NCI-H1092 treated with DMSO at 0.1 percent for 48 hours (cell line): Measurements from ENCODE around the gene TBCE.
A peak's percentile ranks its signal among the peaks of the same experiment; 100 is the strongest.
"Not testable (repeated sequence)": the region's sequence is repeated elsewhere in the genome, so short reads cannot be mapped to it uniquely, and the experiment has no call there.

Experiments
- DNase-seq: peaks from one replicate; lab custom pipeline; 2025; lab: John Stamatoyannopoulos, UW

The TBCE gene

DNA sequence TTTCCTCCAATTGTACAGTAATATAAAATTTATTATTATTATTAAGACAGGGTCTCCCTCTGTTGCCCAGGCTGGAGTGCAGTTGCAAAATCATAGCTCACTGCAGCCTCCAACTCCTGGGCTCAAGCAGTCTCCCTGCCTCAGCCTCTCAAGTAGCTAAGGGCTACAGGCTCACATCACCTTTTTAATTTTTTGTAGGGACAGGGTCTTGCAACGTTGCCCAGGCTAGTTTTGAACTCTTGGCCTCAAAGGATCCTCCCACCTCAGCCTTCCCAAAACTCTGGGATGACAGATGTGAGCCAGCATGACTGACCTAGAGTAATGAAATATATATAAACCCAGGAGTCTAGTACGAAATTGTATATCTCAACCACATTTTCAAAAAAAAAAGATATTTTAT is 87.9 kb downstream of the TBCE start:
- DNase-seq: no peak

DNA sequence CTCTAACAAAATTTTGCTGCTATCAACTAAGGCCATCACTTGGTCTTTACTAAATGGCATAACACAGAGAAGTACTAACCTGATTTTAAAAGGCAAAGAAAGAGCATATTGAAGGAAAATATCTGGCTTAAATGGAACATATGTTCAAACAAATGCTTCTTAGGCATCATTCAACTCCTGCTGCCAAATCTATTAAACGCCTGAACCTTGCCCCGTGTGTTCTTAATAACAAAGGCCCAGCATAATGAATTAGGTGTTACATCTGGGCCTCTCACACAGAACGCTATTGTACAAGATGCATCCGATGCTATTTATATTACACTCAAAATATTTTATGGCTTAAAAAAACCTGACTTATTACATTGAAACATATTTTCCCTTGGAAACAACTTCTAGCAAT is 88.6 kb downstream of the TBCE start:
- peak; percentile 45 for DNase-seq

DNA sequence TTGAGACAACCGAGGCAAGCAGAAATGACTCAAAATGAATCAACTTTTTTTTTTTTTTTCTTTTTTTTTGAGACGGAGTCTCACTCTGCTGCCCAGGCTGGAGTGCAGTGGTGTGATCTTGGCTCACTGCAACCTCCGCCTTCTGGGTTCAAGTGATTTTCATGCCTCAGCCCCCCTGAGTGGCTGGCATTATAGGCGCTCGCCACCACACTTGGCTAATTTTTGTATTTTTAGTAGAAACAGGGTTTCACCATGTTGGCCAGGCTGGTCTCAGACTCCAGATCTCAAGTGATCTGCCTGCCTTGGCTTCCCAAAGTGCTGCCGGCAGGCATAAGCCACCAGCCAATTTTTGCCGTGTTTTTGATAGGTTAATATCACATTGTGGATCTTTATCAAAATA is 90.6 kb downstream of the TBCE start:
- not testable (repeated sequence) for DNase-seq

DNA sequence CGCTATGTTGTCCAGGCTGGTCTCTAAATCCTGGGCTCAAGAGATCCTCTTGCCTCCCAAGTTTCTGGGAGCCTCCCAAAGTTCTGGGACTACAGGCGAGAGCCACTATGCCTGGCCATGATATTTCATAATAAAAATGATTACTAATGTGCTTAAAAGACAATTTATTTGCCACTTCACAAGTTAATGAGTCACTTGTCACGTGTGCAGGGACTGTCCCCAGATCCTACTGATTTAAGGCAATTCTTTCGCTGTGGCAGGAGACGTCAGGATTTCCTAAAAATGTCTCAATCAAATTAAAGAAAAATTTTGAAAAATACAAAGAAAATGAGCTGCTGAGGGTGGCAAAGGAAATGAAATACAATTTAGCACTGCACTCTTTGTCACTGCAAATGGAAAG is 93.5 kb downstream of the TBCE start:
- DNase-seq: no peak

DNA sequence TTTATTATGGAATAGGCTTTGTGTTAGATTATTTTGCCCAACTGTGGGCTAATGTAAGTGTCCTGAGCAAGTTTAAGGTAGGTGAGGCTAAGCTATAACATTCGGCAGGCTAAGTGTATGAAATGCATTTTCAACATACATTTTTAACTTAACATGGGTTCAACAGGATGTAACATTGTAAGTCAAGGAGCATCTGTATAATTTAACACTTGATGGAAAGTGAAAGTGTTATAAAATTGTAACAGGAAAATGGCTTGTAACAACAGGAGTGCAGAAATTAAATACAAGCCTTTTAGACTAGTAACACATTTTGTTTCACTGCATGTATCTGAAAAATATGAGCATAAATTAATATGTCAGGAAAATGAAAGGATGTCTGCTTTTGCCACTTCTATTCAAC is 94.7 kb downstream of the TBCE start:
- no peak for DNase-seq

DNA sequence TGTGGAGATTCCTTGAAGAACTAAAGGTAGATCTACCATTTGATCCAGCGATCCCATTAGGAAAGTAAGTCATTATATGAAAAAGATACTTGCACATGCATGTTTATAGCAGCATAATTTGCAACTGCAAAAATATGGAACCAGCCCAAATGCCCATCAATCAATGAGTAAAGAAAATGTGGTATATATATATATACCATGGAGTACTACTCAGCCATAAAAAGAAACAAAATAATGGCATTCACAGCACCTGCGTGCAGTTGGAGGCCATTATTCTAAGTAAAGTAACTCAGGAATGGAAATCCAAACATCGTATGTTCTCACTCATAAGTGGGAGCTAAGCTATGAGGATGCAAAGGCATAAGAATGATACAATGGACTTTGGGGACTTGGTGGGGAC is 95.6 kb downstream of the TBCE start:
- DNase-seq: not testable (repeated sequence)

DNA sequence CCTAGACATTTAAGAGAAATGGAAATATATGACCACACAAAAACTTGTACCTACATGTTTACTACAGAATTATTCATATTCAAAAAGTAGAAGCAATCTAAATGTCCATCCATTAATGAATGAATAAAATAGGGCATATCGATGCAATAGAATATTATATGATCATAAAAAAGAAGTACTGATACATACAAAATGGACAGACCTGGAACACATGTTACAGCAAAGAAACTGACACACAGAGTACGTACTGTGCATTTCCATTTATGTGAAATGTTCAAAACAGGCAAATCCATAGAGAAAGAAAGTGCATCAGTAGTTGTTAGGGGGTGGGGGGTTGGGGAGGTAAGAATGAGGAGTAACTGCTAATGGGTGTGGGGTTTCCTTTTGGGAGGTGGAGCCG is 97.8 kb downstream of the TBCE start:
- no peak for DNase-seq

DNA sequence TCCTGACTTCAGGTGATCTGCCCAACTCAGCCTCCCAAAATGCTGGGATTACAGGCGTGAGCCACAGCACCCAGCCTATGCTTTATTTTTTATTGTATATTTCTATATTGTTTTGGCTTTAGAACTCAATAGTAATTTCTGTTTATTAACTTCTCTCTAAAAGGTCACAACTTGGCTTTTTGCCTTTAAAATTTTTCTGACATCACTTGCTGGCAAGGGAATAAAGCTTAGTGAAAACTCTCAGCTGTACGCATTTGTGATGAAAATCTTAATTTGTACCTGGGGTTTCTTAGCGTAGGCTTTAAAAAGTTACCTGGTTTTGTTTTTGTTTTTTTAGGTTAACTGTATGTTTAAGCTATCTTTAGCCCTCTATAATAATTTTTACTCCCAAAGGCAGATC is 100.8 kb downstream of the TBCE start:
- DNase-seq: no peak

DNA sequence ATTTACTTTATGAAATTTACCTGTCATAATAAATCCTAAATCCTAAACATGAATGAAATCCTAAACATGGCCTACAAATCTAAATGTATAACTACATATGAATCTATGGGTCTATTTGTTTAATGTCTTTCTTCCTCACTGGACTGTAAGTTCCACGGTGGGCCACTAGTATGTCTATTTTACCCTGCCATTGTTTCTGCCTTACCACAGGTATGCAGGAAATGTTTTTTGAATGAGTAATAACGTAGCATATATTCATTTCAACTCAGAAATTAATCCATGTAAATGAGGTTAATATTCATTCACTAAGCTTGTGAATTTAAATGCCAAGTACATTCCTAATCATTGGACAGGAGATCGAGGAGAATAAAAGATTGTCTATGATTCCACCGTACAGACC is 101.7 kb downstream of the TBCE start:
- DNase-seq: no peak

DNA sequence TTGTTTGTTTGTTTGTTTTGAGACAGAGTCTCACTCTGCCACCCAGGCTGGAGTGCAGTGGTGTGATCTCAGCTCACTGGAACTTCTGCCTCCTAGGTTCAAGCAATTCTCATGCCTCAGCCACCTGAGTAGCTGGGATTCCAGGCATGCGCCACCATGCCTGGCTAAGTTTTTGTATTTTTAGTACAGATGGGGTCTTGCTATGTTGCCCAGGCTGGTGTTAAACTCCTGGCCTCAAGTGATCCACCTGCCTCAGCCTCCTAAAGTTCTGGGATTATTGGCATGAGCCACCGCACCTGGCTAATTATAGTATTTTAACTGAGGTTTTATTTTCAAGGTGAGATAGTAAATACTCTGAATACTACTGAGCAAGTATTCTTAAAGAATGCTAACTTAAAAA is 102.7 kb downstream of the TBCE start:
- not testable (repeated sequence) for DNase-seq

DNA sequence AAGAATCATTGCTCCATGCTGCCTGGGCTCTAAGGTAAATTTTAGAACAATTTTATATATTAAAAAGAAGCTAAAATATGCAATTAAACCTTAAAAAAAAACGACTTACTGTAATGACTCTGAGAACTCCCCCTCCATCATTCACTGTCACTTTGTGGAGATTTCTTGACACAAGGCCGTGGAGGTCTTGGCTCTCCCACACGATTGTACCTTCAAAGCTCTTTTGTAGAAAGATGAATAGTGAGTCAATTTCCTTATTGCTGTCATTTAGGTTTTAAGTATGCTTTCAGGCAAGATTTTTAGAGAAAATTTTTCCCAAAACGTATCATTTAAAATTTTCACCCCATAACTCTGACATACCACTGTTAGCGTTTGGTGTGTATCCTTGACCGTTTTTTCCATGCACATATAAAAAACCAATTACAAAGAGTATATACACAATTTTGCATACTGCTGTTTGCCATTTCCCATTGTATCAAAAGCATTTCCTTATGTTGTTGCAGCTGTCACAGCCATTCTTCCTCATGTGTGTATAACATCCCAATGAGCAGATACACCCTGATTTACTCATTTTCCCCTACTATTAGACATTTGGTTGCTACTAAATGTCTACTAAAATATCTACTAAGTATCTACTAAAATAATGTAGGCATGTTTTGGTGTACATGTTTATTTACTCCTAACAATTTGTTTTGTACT is 103.7 kb downstream of the TBCE start:
- no peak for DNase-seq

DNA sequence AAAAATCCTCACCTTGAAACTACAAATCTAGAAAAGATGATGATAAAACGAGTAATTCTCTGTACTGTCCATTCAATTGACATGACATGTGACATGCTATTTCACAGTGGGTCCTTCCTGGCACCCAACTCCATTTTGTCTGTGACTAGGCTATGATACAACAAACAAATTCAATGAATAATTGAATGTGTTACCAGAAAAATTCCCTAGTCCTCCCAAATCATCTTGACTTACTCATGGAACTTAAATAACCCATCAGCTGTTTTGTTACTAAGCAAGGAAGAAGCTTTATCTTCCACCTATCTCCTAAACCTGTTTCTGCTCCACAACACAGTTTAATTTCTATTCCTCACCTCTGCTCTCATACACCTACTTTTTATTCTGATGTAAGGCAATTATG is 106.6 kb downstream of the TBCE start:
- no peak for DNase-seq

DNA sequence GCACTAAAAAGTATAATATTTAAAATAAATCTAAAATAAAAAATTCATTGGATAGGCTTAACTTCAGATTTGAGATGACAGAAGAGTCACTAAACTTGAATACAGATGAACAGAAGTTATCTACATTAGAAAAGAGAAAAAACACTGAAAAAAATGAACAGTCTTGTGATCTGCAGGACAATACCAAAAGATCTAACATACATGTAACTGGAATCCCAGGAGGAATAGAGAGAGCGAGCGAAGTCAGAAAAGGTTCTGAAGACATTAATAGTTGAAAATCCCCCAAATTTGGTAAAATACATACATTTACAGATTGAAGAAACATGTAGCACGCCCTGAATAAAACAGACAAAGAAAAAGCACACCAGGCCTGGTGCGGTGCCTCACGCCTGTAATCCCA is 115.9 kb downstream of the TBCE start:
- no peak for DNase-seq

DNA sequence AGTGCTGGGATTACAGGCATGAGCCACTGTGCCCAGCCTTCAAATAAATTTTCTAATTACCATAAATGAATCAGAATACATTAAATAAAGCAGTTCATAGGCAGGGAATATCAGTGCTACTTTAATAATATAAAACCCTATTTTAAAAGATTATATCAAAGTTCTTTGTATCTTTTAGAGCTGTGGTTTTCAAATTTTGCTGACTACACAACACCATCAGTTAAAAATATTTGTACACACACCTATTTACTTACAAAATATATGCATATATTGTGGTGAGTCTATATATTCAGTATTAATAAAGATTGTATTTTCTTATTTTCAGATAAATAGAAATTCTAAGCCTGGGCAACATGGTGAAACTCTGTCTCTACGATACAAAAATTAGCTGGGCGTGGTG is 118.3 kb downstream of the TBCE start:
- no peak for DNase-seq

DNA sequence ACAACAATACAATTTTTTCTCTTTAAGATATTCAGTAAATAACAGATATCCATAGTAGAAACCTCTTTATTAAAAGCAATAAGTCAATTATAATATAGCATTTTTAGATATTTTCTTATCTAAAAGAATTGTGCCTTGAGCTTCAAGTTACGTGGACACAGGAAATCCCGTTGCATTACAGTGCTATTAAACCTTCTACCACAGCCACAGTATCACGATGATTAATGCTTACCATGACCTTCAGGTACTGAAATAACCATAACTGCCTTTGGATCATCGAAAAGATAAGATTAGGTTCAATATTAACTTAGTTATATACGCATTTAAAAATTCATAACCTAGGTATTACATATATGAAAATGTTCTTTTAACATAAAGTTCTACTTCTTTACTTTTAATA is 119.1 kb downstream of the TBCE start:
- no peak for DNase-seq

DNA sequence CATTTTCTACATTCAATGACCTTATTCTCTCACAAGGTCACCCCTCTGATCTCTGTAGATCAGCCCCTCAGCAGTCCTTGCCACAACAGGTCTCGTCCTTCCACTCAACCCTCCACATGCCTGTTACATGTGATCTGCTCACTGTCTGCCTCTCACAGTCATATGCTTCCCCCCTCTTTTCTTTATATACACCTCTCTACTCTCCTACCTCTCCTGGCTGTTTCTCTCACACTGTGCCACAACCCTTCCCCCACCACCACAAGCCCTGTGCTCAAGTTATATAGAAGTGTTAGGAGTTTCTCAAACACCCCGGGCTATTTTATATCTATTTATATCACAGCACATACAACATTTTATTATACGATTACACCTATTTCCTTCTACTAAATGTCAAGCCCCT is 124.4 kb downstream of the TBCE start:
- no peak for DNase-seq

DNA sequence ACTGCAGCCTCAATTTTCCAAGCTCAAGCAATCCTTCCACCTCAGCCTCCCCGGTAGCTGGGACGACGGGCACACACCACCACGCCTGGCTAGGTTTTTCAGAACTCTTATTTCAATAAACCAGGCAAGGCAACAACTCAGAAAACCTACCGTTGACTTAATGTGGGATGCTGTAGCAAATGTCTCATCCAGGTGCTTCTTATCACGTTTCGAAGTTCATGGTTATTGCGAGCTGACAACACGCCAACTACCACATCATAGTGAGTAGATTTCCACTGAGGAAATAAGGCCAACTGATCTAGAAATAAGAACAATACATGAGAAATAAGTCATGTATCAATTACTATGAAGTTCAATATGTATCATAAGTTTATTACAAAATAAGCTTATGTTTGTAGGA is 127.3 kb downstream of the TBCE start:
- DNase-seq: no peak

DNA sequence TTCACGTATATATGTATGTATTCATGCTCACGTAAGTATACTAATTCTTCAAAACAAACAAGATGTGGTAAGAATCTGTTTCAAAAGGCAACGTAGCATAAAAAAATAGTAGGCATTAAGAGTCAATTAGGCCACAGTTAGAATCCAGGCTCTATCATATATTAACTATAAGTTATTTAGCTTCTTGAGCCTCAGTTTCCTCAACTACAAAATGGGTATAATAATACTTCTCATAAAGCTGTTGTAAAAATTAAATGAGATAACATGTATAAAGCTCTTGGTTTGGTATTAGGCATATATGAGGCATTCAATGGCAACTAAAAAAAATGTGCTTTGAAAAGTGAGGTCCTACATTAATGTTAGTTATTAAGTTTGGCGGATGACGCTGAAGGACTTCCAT is 127.8 kb downstream of the TBCE start:
- no peak for DNase-seq

DNA sequence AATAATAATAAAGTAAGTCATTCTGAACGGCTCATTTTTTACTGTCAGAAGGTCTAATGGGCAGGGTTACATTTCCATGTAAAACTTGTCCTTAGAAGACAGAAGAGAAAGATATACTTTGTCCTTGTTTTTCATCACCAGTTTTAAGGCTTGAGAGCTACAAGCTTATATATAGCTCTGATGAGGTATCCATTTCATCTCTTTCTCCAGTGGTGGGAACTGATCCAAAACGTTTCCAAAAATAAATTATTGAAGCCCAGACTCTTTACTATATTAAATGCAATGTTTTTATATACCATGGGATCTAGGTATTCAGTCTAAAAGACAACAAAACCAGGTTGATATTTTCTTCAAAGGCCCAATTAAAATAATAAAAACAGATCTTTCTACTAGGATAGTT is 128.3 kb downstream of the TBCE start:
- no peak for DNase-seq

DNA sequence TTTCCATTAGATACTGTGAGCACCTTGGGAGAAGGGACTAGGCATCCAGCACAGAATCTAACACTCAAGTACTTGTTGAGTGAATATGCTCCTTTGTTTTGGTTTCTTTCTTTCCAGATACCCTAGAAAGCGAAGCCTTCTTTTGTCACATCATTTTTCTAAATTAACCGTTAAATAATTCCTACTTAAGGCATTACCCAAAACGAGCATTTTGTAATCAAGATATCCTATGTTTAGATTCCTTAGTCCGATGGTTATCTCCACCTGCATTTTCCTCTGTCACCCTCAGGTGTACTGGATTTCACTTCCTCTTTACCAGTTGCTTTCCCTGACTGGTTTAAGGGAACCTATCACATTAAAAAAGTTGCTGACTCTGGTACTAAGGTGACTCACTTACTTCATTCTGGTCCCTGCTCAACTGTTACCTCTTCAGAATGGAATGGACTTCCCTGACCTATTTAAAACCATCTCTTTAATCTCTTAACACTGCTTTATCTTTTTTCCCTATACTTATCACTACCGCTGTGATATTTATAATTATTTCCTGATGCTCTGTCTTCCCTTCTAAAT is 133.8 kb downstream of the TBCE start:
- no peak for DNase-seq
